GM19467 (cell line): ENCODE data around the gene PGRMC2.
"Not testable (repeated sequence)": the region's sequence is repeated elsewhere in the genome, so short reads cannot be mapped to it uniquely, and the experiment has no call there.

Experiments
- ATAC-seq: cut with Tn5 transposase; IDR thresholded peaks from one replicate; pipeline ENCODE4 v1.9.1; 2021; ENCODE audit warnings: mild to moderate bottlenecking, moderate library complexity; ENCODE audit not compliant: unreplicated experiment

The PGRMC2 gene

DNA sequence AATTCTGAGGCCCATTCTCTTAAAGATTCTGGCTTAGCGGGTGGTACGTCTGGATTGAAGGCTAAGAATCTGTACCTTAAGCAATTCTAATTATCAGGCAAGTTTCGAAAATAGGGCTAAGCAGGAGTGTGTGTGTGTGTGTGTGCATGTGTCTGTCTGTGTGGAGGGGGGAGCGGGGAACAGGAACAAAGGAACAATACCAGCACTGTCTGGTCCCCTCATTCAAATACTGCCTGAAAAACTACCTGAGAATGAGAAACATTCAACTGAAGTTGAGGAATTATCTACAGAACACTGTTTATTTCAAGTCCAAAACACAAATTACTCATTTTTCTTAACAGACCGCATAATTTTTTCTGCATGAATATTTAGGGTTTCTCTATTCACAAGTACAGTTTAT is 18.6 kb downstream of the PGRMC2 start:
- ATAC-seq, result no peak

DNA sequence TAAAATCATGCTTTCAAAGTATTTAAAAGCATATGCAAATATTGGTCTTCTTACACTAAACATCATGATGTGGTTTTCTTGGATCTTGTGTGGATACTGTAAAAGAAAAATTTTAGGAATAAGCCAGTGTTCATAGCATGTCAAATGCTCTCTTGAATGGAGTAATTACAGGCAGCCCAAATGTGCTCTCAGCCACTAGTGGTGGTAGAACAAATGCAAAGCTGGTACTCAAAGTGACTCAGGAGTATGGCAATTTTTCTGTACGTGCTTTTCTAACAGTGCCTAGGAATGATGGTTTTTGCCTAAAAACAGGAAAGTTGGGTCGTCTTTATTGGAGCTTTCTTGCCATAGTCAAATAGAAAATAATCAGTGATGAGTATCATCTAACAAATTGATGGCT is 19.9 kb downstream of the PGRMC2 start:
- ATAC-seq, result no peak

DNA sequence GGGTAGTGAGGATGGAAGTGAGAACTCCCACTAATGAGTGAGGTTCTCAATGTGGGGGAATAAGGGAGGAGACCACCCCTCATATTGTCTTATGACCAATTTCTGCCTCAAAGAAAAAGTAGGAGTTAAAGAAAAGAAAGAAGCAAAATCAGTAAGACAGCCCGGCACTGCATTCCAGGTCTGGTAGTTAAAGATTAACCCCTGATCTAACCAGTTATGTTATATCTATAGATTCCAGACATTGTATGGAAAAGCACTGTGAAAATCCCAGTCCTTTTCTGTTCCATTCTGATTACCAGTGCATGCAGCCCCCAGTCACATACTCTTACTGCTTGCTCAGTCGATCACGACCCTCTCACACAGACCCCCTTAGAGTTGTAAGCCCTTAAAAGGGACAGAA is 20.4 kb downstream of the PGRMC2 start:
- not testable (repeated sequence) for ATAC-seq

DNA sequence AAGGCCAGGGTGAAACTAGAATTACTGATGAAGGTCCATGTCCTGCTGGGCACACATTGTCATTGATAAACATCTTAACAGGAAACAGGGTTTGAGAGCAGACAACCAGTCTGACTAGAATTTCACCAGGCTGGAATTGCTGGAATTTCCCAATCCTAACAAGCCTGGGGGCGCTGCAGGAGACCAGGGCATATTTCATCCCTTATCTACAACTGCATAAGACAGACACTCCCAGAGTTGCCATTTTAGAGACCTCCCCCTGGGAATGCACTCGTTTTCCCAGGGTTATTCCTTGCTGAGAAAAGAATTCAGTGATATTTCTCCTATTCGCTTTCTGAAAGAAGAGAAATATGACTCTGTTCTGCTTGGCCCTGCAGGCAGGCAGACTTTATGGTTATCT is 22.1 kb downstream of the PGRMC2 start:
- not testable (repeated sequence) for ATAC-seq

DNA sequence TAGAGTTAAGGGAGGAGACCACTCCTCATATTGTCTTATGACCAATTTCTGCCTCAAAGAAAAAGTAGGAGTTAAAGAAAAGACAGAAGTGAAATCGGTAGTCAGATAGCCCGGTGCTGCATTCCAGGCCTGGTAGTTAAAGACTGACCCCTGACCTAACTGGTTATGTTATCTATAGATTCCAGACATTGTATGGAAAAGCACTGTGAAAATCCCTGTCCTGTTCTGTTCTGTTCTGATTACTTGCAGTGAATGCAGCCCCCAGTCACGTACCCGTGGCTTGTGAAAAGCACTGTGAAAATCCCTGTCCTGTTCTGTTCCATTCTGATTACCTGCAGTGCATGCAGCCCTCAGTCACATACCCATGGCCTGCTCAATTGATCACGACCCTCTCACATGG is 27.7 kb downstream of the PGRMC2 start:
- ATAC-seq, result not testable (repeated sequence)

DNA sequence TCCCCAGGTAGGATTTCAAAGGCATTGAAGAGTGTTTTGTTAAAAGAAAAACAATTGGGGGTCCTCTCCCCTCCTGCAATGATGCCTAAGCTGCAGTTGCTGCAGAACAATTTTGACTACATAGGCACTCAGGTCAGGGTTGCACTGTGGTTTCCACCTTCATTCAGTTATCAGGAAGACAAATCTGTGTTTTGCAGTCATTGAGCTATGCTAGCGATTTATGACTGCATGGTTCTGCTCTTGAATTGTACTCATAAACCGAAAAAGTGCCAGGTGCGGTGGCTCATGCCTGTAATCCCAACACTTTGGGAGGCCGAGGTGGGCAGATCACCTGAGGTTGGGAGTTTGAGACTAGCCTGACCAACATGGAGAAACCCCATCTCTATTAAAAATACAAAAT is 29.4 kb downstream of the PGRMC2 start:
- not testable (repeated sequence) for ATAC-seq

DNA sequence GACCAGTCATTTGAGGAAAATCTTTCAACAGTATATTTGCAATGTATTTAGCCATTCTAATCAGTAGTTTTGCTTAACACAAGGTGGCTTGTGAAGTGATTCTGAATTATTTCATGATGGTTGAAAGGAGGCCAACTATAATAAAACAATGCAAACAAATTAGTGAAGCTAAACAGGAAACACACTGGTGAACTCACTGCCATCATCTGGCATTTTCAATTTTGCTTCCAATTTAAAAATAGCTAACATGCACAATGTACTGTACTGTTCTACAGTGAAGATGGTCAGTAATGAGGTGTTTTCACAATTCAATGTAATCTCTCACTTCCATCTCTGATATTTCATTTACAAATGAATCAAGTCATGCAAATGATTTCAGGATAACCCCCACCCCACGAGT is 31.1 kb downstream of the PGRMC2 start:
- no peak for ATAC-seq

DNA sequence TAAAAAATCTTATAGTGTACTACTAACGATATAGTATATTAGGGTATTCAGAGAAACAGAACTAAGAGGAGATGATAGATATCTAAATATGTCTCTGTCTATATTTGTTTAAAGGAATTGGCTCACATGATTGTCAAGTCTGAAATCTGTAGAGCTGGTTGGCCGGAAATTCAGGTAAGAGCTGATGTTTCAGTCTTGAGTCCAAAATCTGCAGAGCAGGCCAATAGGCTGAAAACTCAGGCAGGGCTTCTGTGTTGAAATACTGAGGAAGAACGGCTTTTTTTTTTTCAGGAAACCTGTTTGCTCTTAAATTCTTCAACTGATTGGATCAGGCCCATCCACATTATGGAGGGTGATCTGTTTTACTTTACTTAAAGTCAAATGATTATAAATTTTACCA is 31.7 kb downstream of the PGRMC2 start:
- no peak for ATAC-seq

DNA sequence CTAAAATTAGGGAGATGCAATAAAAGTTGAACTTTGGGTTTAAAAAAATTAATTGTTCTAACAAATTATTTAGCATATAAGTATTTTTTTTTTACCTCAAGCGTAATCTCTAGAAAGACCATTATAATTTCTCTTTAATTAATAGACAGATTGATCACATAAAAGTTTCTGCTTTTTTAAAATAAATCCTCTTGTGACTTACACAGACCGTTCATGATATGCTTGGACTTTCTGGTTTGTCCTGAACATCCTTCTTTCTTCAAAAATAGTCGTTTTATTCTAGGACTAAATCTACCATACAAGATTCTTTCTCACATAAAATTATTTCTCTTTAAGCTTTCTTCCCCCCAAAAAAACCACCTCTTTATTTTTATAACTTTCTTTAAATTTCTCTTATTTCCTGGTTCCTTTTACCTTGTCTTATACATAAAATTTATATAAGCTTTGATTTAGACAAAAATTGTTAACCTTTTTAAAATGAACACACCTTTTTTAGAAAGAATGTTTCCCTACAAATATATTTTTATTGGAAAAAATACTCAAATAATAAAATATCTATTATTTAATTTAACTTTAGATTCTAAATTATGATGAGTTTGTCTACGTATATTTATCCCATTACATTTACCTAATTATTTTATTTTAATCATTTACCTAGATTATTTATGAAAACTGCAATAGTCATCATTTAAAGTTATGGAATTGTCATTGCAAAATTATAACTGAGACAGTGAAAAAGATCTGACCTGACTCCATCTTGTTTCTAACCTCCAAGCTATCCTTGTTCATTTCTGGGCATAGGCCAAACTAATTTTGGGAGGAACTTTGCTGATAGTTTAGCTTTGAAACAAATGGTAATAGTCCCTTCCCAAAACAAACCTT is 37.6 kb downstream of the PGRMC2 start:
- no peak for ATAC-seq

DNA sequence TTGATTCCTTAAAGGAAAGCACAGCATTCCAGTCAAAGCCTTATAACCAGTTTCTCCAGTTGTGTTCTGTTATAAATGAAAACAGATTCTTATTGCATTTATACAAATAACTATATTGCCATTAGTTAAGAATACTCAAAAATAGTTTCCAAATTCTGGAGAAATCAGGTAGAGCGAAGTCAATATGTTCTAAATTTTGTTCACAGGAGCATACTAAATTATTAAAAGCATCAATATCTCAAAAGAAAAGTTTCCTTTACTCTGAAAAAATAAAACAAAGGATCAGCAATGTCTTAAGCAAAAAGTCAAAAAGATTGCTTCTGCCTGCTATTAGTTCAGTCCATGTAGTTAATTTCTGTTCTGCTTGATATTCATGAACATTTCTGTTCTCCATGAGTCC is 39.7 kb downstream of the PGRMC2 start:
- ATAC-seq, result no peak

DNA sequence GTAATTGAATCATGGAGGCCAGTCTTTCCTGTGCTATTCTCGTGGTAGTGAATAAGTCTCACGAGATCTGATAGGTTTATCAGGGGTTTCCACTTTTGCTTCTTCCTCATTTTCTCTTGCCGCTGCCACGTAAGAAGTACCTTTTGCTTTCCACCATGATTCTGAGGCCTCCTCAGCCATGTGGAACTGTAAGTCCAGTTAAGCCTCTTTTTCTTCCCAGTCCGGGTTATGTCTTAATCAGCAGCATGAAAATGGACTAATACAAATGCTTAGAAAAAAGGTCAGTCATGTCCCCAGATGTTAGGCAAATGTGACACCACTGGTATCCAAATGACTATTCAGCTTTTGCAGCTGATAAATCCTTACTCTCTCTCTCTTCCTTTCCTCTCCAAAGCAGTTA is 42.2 kb downstream of the PGRMC2 start:
- not testable (repeated sequence) for ATAC-seq

DNA sequence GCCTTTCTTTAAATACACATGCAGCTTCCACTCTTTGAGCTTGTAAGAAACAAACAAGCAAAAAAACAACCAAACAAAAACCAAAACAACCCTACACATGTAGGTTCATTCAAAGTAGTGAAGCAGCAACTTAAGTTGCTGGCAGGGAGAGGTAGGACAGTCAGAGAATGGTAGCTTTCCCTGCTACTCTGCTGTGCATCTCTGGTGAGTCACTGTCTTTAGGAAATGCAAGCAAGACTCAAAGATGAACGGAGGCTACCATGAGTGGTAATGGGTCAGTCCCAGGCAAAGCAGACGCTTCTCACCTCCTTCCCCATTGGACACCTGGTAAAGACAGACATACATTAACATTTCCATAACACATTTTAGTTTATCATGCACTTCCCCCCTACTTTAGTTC is 43.2 kb downstream of the PGRMC2 start:
- no peak for ATAC-seq

DNA sequence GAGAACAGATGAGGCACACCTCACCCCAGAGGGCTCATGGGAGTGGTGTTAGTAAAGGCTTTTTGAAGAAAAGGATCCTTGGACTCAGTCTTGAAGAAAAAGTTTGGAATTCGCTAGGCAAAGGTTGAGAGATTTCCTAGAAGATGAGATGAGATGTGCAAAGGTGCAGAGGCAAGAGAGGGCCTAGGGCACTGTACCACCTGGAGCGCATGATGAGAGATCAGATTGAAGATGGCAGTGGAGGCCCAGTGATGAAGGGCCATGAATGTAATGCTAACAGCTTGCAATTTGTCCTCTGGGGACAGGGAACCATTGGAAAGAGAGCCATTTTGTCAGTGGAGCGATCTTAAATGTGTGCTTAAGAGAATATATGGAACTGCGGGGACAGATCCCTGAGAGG is 45.0 kb downstream of the PGRMC2 start:
- ATAC-seq, result no peak

DNA sequence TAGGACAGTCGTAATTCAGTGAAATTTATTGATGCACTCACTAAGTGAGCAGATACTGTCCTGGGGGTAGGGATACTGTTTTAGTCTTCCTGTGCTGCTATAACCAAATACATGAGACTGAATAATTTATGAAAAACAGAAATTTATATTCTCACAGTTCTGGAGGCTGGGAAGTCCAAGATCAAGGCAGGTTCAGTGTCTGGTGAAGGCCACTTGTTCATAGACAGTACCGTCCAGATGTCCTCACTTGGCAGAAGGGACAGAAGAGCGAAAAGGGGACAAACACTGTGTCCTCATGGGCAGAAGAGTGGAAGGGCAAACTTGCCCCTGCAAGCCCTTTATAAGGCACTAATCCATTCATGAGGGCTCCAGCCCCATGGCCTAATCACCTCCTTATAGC is 45.6 kb downstream of the PGRMC2 start:
- no peak for ATAC-seq

DNA sequence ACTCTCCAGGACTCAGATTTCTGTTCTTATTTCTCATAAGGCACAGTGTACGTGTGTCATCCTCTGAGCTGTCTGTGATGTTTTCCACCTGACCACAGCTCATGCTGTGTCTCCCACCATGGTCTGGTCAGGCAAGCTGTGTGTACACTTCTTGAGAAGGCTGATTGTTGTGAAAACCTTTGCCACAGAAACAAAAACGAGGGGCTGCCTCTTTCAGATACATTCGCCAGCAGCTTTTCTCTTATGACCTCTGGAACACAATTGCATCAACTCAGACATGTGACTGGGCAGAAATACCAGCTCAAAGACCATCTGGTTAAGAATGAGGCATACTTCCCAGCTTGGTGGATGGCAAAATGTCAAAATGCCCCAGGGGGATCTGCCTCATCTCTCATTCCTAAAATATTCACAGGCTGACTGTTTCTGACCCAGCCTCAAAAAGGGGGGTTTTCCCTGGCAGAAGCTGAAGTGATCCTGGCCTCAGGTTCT is 46.1 kb downstream of the PGRMC2 start:
- ATAC-seq, result no peak

DNA sequence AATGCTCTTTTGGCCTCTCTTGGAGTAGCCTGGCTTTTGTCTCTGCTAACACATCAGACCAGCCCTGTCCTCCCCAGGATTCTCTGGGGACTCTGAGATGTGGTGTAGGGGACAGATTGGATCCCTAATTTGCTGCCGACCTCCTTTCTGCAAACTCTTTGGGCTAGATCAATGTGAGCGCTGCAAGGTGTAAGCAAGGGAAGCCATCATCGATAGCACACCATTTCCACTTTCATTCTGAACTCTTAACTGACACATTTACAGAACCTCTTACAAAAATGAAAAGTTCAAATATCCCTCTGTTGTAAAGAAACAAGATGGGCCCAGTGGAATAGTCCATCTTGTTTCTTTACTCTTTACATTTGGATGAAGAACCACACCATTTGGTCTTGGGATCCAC is 46.6 kb downstream of the PGRMC2 start:
- ATAC-seq, result no peak

DNA sequence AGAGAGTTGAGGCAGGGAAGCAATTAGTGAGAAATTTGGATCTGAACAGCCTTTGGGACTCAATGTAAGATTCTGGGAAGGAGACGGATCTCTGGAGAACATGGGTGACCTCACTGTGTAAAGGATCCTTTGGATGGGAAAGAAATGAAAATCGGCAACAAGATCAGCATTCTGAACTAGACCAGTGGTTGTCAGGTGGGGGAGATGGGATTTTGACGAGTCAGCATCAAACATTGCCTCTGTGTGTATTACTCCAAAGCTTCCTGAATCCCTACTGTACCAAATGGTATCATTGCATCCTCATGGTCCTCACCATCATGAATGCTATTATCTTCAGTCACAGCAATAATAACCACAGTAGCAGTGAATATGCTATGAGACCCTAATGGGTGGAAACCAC is 52.8 kb downstream of the PGRMC2 start:
- ATAC-seq, result no peak

DNA sequence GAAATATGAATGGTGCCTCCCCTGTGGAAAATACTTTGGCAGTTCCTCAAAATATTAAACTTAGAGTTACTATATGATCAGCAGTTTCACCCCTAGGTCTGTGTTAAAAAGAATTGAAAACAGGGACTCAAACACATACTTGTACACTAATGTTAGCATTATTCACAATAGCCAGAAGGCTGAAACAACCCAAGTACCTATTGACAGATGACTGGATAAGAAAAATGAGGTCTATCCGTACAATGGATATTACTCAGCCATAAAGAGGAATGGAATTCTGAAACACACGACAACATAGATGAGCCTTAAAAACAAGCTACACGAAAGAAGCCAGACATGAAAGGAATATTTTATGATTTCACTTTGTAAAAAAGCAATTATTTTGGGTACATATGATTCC is 54.9 kb downstream of the PGRMC2 start:
- ATAC-seq, result no peak

DNA sequence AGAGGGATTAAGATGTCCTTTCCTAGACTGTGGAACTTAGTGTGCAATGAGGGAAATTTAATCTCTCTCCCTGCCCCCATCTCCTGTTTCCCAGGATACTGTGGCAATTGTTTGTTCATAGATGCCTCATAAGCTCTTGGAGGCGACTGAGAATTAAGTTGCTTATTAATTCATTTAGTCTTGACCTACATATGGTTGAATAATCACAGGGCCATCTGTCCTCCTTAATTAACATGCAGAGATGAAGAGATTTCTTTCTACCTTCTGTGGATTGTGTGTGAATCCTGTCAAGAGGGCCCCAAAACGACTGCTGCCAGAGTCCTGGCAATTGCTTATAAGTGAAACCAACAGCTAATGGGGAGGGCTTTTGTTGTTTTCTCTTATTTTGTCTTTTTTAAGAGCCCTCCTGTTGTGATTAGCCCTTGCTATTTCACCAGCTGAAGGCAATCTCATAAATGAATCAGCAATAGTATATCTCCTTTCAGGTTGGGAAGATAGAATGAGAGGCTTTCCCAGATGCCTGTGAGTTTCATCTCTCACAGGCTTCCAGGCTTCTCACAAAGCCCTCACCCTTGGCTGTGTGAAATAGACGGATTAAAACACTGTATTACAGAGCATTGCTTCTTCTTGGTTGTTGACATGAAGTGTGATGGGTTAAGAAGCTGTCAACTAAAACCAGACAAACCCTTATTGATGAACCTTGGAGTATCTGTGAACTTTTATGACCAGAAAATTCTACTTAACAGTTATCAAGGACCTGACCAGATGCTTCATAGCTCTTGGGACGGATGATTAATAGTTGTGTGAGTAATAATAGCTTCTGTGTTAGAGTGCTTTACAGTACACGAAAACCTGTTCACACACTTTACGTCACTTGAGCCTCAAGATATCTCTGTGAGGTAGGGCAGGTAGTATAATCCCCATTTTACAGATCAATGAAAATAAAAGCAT is 58.5 kb downstream of the PGRMC2 start:
- no peak for ATAC-seq

DNA sequence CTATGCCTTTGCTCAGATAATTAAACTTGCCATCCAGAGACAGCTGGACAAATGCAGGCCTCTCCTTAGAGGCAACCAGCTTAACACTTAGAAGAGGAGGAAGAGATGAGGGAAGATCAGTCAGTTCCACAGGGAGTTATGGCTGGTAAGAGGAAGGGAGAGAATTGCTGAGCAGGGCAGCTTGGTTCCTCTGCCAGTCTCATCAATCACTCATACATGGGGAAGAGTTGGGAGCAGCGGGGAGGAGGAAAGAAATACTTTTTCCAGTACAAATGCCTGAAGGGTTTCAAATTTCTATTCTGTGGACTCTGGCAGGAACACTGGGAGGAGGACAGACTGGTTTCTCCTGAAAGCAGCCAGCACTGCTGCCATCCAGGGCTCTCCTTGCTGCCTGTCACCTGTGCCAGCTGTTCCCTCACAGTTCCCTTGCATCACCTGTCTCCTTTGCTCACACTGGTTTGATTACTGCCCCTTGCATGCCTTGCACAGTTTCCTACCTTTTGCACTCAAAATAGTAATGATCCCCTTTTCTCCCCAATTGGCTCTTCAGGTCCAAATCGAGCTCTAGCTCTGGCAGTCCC is 59.5 kb downstream of the PGRMC2 start:
- ATAC-seq, result no peak

DNA sequence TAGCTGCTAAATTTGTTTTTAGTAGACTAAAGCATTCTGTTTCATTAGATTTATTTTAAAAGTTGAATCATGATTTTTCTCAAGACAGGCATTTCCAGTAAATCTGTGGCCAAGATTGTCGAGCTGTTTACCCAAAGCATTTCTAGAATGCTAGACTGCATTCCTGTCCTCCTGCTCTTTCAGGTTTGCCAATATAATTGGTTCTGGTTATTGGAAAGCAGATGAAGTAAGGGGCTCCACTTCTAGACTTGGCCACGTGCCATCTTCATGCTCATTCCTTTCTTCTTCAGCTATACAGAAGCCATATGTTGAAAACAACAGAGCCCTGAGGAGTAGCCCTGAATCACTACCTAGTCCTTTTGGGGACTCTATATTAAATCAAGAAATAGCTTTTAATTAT is 62.5 kb downstream of the PGRMC2 start:
- no peak for ATAC-seq
